HG03460 (cell line): ENCODE measurements around the gene CSTPP1.
"Not testable (repeated sequence)": the region's sequence is repeated elsewhere in the genome, so short reads cannot be mapped to it uniquely, and the experiment has no call there.

ENCODE experiments used
- ATAC-seq: cut with Tn5 transposase; IDR thresholded peaks from one replicate; pipeline ENCODE4 v1.9.1; 2021; ENCODE audit not compliant: unreplicated experiment

Gene CSTPP1

GRCh38 chr11:46912526-46913150, 23.9 kb upstream of the CSTPP1 start:
- ATAC-seq: no peak

- no peak for ATAC-seq
Observed at GRCh38 chr11:46913484-46913883, 23.1 kb upstream of the CSTPP1 start.

GRCh38 chr11:46914363-46914762, 22.2 kb upstream of the CSTPP1 start:
- ATAC-seq: no peak

- ATAC-seq: no peak
Observed at GRCh38 chr11:46914910-46915309, 21.7 kb upstream of the CSTPP1 start.

GRCh38 chr11:46916286-46917108, 20.1 kb upstream of the CSTPP1 start:
- no peak for ATAC-seq

- no peak for ATAC-seq
Observed at GRCh38 chr11:46917109-46917761, 19.3 kb upstream of the CSTPP1 start.

- ATAC-seq: no peak
Observed at GRCh38 chr11:46917762-46918082, 18.8 kb upstream of the CSTPP1 start.

GRCh38 chr11:46918083-46918787, 18.3 kb upstream of the CSTPP1 start, which contains the start of gene LRP4:
TSS of gene LRP4 (minus strand) at chr11:46918550. CDS start at chr11:46918379, 171 bp downstream.
- no peak for ATAC-seq

GRCh38 chr11:46918788-46919513, 17.6 kb upstream of the CSTPP1 start:
- ATAC-seq: no peak

GRCh38 chr11:46920755-46921154, 15.8 kb upstream of the CSTPP1 start:
- no peak for ATAC-seq

- ATAC-seq: not testable (repeated sequence)
Observed at GRCh38 chr11:46927928-46928327, 8.6 kb upstream of the CSTPP1 start.

- not testable (repeated sequence) for ATAC-seq
Observed at GRCh38 chr11:46928701-46929100, 7.9 kb upstream of the CSTPP1 start.

- no peak for ATAC-seq
Observed at GRCh38 chr11:46930089-46930488, 6.5 kb upstream of the CSTPP1 start.

GRCh38 chr11:46942172-46942571, 5.6 kb downstream of the CSTPP1 start:
- ATAC-seq: no peak

- ATAC-seq: no peak
Observed at GRCh38 chr11:46944356-46945075, 8.0 kb downstream of the CSTPP1 start.

GRCh38 chr11:46947399-46948077, 11.0 kb downstream of the CSTPP1 start:
- ATAC-seq: no peak

GRCh38 chr11:46948378-46949131, 12.0 kb downstream of the CSTPP1 start:
- ATAC-seq: no peak

- no peak for ATAC-seq
Observed at GRCh38 chr11:46949297-46949696, 12.7 kb downstream of the CSTPP1 start.

GRCh38 chr11:46951864-46952263, 15.3 kb downstream of the CSTPP1 start:
- ATAC-seq: no peak
